ENCODE data around the gene SLC22A2. TPM values are rescaled to one million over a fixed set of nuclear protein-coding genes. Genes with fewer than 3 reads are reported as not detected.

The SLC22A2 gene
- total and polyA plus RNA-seq, 2 of the 13 experiments (the other 11 are each of a cell fraction or from before 2014, with no cell fraction given): not detected

DNA sequence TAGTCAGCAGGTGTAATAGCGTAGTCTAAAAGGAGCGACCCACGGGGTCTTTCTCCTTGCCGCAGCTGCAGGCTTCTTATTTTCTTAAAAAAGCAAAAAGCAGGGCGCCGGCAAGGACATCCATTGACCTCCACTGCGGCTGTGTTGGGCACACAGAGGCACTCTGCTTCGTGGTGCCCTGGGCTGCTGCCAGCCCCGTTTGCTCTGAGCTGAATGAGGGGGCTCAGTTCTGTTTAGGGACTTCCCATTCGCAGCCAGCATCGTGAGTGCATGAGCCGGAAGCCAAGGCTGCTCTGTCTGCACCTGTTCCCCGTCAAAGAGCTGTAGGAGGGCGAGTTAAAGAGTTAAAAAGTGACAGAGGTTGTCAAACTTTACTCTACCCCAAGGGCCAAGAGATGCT, 1.7 kb upstream of the SLC22A2 start:
- ChIA-PET CTCF (ENCODE audit: low intra/inter-chr PET ratio, low total read pairs) (no interaction called here), POLR2A (no interaction called here)
- ATAC-seq (no peak), DNase-seq (ENCODE audit: low spot score) (no peak), FAIRE-seq (no peak)
- TF ChIP-seq CAMTA2 (CRISPR knock-in tag; IDR thresholded peaks at IDR 0.05; ENCODE audit: borderline replicate concordance) (no peak), ZNF781 (CRISPR knock-in tag; IDR thresholded peaks at IDR 0.05; ENCODE audit: borderline replicate concordance, not compliant biosample characterization) (no peak), ARNT2 (CRISPR knock-in tag; IDR thresholded peaks at IDR 0.05; ENCODE audit: low read depth) (no peak)
- TF ChIP-seq, protein P1, sequence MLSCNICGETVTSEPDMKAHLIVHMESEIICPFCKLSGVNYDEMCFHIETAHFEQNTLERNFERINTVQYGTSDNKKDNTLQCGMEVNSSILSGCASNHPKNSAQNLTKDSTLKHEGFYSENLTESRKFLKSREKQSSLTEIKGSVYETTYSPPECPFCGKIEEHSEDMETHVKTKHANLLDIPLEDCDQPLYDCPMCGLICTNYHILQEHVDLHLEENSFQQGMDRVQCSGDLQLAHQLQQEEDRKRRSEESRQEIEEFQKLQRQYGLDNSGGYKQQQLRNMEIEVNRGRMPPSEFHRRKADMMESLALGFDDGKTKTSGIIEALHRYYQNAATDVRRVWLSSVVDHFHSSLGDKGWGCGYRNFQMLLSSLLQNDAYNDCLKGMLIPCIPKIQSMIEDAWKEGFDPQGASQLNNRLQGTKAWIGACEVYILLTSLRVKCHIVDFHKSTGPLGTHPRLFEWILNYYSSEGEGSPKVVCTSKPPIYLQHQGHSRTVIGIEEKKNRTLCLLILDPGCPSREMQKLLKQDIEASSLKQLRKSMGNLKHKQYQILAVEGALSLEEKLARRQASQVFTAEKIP (CRISPR knock-in tag; IDR thresholded peaks at IDR 0.05; ENCODE audit: borderline replicate concordance): no peak
- TF ChIP-seq, protein P2, sequence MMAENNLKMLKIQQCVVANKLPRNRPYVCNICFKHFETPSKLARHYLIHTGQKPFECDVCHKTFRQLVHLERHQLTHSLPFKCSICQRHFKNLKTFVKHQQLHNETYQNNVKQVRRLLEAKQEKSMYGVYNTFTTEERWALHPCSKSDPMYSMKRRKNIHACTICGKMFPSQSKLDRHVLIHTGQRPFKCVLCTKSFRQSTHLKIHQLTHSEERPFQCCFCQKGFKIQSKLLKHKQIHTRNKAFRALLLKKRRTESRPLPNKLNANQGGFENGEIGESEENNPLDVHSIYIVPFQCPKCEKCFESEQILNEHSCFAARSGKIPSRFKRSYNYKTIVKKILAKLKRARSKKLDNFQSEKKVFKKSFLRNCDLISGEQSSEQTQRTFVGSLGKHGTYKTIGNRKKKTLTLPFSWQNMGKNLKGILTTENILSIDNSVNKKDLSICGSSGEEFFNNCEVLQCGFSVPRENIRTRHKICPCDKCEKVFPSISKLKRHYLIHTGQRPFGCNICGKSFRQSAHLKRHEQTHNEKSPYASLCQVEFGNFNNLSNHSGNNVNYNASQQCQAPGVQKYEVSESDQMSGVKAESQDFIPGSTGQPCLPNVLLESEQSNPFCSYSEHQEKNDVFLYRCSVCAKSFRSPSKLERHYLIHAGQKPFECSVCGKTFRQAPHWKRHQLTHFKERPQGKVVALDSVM (CRISPR knock-in tag; IDR thresholded peaks at IDR 0.05): no peak
- in situ Hi-C loops (cut with HindIII; ENCODE audit: extremely low pct_ligation_motif_present, low pct_unique_long_range_greater_than_20kb) (no loop called here), intact Hi-C loops (cut with micrococcal nuclease; ENCODE audit: unreplicated experiment) (no loop called here)
- peaks cover 5 to 20% of the 10 kb centered on the region in 2 experiments; a peak in 3 of 5 replicates for H3K27me3 ChIP-seq (ENCODE audit: control insufficient read depth in 1 of 2, insufficient read depth in 2 of 2, low read length in 2 of 2)
- H3K9me3 ChIP-seq (ENCODE audit: low read length): no peaks in the 10 kb centered on the region
- no peaks in the 10 kb centered on the region for H4K20me1 ChIP-seq (ENCODE audit: insufficient read depth, low read length)
- no peak overlapping the region for H3K9ac ChIP-seq (ENCODE audit: insufficient read depth, low read depth, low read length)
- H3K4me3 ChIP-seq (replicated peaks in 1 of 3; ENCODE audit: insufficient read depth in 1 of 3, low read depth in 2 of 3, low read length in 3 of 3): no peak overlapping the region
- H3K36me3 ChIP-seq (replicated peaks in 1 of 2; ENCODE audit: control insufficient read depth in 1 of 2, insufficient read depth in 2 of 2, low read length in 2 of 2): no peaks in the 10 kb centered on the region
- H3K4me1 ChIP-seq (ENCODE audit: insufficient read depth, low read length): peaks cover 11% of the 10 kb centered on the region
- no peak overlapping the region for H3K27ac ChIP-seq (ENCODE audit: extremely low read length, insufficient read depth, low read length)
- no peak overlapping the region for H3K4me2 ChIP-seq (ENCODE audit: low read depth, low read length)
- no peaks in the 10 kb centered on the region for H3K79me2 ChIP-seq (ENCODE audit: insufficient read depth, low read length)
- 61% methylated on average over 13 of the region's 14 CpGs for WGBS (ENCODE audit: low lambda C conversion rate)
- H2AFZ ChIP-seq (ENCODE audit: low read length): no peak overlapping the region
- no TSS peak for BruUV-seq (replicated peaks)

Measured in HepG2 (cell line).